Transverse colon (tissue), 4 donors: ENCODE data around the gene BRSK1. TPM values are rescaled to one million over a fixed set of nuclear protein-coding genes. Genes with fewer than 3 reads are reported as not detected.

Experiments used
- DNase-seq: peaks from one replicate; pipeline ENCODE4 v3.0.0-alpha.2; 2019
- H3K27ac ChIP-seq, 4 donors: fragments of 200-600 bp; sonication (generic); 2 replicates each; pipeline ENCODE4 v1.5.1; 2016 to 2018; ENCODE audit warnings: inconsistent platforms in 4 of 4
- H3K27me3 ChIP-seq: fragments of 200-600 bp; sonication (generic); 2 replicates; pipeline ENCODE4 v1.5.1; 2017; ENCODE audit warnings: inconsistent platforms
- H3K36me3 ChIP-seq, 4 donors: fragments of 200-600 bp; sonication (generic); 2 replicates each; pipeline ENCODE4 v1.5.1; 2017 to 2019; ENCODE audit warnings: inconsistent platforms in 4 of 4
- H3K4me1 ChIP-seq, 4 donors: fragments of 200-600 bp; sonication (generic); 2 replicates each; pipeline ENCODE4 v1.5.1; 2017 to 2020; ENCODE audit warnings: inconsistent platforms in 4 of 4
- H3K4me3 ChIP-seq, 4 donors: fragments of 200-600 bp; sonication (generic); 1 replicate in 1 of 4; 2 replicates in 3 of 4; pipeline versions ENCODE4 v1.5.1 to v1.6.1; 2017 to 2019; ENCODE audit warnings: inconsistent platforms in 4 of 4
- H3K9me3 ChIP-seq, 2 donors: fragments of 200-600 bp; sonication (generic); 2 replicates each; pipeline ENCODE4 v1.5.1; 2017 to 2019; ENCODE audit warnings: inconsistent platforms in 2 of 2
- EP300 ChIP-seq: sonication (generic); formaldehyde crosslinking; IDR thresholded peaks from one replicate; pipeline ENCODE4 v1.6.1; 2017; ENCODE audit warnings: antibody characterized with exemption, low read depth
- POLR2A ChIP-seq: fragments of 450-650 bp; IDR thresholded peaks from one replicate; pipeline ENCODE4 v1.6.1; 2016; ENCODE audit warnings: antibody characterized with exemption, mild to moderate bottlenecking, moderate library complexity
- POLR2AphosphoS5 ChIP-seq, 3 donors: sonication (generic); formaldehyde crosslinking; IDR thresholded peaks; one replicate each; pipeline ENCODE4 v1.6.1; 2016; ENCODE audit warnings: antibody characterized with exemption in 3 of 3
- WGBS, 2 donors: methylation state at CpG; one replicate each; pipeline ENCODE4 v1.1.5; 2018; ENCODE audit warnings: low coverage in 1 of 2; 5-methylcytosine and 5-hydroxymethylcytosine counted together
- in situ Hi-C, 4 donors: fragments of 200-750 bp; cut with MboI; loops; one replicate each; pipeline versions ENCODE4 v1.15.0 to v1.15.1; 2017; ENCODE audit warnings: low sequenced_read_pairs in 3 of 4, low pct_ligation_motif_present in 1 of 4, low pct_unique_long_range_greater_than_20kb in 1 of 4
- intact Hi-C: fragments of 100-400 bp; cut with DNase I; formaldehyde crosslinking; loops from one replicate; pipeline ENCODE4 v1.15.1; 2023; ENCODE audit warnings: low total_unique reads
- total RNA-seq, 4 donors: library from RNA; depleted of rRNA; stranded (reverse); fragments of >200 nt; gene quantifications; one replicate each; pipeline ENCODE4 v1.1.0, GENCODE V29; 2016
- TF ChIP-seq, protein P1 (sequence below), 5 experiments: fragments of 200-600 bp in 3 of 5; fragments of 450-650 bp in 2 of 5; sonication (generic) in 3 of 5; IDR thresholded peaks; 1 replicate in 2 of 5; 2 replicates in 3 of 5; pipeline ENCODE4 v1.5.1; 2016 to 2017; ENCODE audit warnings: antibody characterized with exemption in 5 of 5, inconsistent platforms in 3 of 5, mild to moderate bottlenecking in 2 of 5, moderate library complexity in 1 of 5

Gene BRSK1
- total RNA-seq, 4 donors from 2014 or later: 1.4 to 17.6 (median 4.7) TPM

DNA sequence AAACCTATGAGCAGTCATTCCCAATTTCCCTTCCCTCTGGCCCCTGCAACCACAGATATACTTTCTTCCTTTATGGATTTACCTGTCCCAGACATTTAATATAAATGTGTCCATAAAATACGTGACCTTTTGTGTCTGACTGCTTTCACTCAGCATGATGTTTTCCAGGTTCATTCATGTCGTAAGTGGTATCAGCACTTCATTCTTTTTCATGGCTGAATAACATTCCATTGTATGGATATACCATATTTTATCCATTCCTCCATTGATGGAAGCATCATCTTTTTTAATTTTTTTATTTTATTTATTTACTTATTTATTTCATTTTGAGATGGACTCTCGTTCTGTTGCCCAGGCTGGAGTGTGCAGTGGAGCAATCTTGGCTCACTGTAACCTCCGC is 17.0 kb upstream of the BRSK1 start:
- in situ Hi-C loops: no loop called here
- TF ChIP-seq, protein P1, sequence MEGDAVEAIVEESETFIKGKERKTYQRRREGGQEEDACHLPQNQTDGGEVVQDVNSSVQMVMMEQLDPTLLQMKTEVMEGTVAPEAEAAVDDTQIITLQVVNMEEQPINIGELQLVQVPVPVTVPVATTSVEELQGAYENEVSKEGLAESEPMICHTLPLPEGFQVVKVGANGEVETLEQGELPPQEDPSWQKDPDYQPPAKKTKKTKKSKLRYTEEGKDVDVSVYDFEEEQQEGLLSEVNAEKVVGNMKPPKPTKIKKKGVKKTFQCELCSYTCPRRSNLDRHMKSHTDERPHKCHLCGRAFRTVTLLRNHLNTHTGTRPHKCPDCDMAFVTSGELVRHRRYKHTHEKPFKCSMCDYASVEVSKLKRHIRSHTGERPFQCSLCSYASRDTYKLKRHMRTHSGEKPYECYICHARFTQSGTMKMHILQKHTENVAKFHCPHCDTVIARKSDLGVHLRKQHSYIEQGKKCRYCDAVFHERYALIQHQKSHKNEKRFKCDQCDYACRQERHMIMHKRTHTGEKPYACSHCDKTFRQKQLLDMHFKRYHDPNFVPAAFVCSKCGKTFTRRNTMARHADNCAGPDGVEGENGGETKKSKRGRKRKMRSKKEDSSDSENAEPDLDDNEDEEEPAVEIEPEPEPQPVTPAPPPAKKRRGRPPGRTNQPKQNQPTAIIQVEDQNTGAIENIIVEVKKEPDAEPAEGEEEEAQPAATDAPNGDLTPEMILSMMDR (IDR thresholded peaks at IDR 0.05): no peak
- no peak for TF ChIP-seq POLR2AphosphoS5 (IDR thresholded peaks at IDR 0.05)
- TF ChIP-seq EP300: no peak
- TF ChIP-seq POLR2A: no peak
- intact Hi-C loops: no loop called here
- H3K27ac ChIP-seq: no peak overlapping the region
- no peaks in the 10 kb centered on the region for H3K4me1 ChIP-seq
- H3K4me3 ChIP-seq: no peak overlapping the region
- H3K9me3 ChIP-seq: no peaks in the 10 kb centered on the region
- no peak for DNase-seq
- H3K36me3 ChIP-seq: no peaks in the 10 kb centered on the region
- 96 to 98% methylated on average over 4 of the region's 4 CpGs for WGBS, 2 donors
- H3K27me3 ChIP-seq: no peaks in the 10 kb centered on the region

DNA sequence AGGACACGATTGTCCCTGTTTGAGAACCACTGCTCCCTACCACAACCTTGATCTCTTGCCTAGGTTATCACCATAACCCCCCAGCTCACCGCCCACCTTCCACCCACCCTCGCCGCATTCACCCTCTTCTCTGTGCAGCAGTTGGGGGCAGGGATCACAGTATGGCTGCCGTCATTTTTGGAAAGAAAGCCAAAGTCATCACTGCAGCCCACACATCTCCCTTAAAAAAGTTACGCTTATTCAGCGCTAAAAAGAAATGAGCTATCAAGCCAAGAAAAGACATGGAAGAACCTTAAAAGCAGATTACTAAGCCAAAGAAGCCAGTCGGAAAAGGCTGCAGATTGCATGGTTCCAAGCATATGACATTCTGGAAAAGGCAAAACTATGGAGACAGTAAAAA is 14.5 kb upstream of the BRSK1 start:
- intact Hi-C loops: no loop called here
- no peaks in the 10 kb centered on the region for H3K4me1 ChIP-seq
- H3K9me3 ChIP-seq: no peaks in the 10 kb centered on the region
- WGBS, 2 donors: 96 to 97% methylated on average over 8 of the region's 8 CpGs
- H3K4me3 ChIP-seq: no peak overlapping the region
- no peaks in the 10 kb centered on the region for H3K27me3 ChIP-seq
- H3K36me3 ChIP-seq: peaks cover 0 to 14% (median 2%) of the 10 kb centered on the region in 4 donors
- H3K27ac ChIP-seq: no peak overlapping the region
- no peak for DNase-seq
- in situ Hi-C loops: no loop called here
- TF ChIP-seq POLR2A (no peak), POLR2AphosphoS5 (IDR thresholded peaks at IDR 0.05) (no peak)
- TF ChIP-seq, protein P1 (IDR thresholded peaks at IDR 0.05): no peak

DNA sequence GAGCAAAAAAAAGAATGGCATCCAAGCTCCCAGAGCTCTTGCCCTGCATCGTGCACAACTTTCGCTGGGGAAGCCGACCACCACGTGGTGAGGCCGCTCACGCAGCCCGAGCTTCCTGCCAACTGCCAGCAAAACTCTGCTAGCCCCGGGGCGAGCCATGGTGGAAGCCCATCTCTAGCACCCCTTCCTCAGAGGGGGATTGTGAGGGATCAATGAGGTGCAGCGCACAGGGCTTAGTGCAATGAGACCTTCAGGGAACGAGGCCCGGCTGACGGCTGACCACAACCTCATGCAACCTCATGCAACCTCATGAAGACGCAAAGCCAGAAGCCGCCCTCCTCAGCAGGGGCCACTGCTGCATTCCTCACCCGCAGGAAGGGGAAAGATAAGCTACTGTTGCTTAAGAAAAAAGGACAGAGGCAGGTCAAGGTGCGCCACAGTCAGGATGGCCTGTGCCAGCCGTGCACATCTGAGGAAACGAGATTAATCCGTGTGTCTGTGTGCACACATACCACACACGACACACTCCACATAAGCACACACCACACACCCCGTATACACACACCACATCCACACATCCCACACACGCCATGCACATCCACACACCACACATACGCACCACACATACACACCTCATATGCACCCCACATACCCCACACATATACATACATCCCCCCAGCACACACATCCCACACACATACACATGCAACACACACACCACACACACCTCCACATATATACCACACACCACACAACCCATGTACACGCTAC is 13.4 kb upstream of the BRSK1 start:
- H3K9me3 ChIP-seq: no peaks in the 10 kb centered on the region
- H3K4me1 ChIP-seq: no peaks in the 10 kb centered on the region
- no peak for DNase-seq
- in situ Hi-C loops (no loop called here), intact Hi-C loops (loop anchor here (5.0 kb wide), 1 partner anchor 1148 kb away; no protein-coding TSS in a partner anchor)
- peaks cover 0 to 14% (median 2%) of the 10 kb centered on the region in 4 donors for H3K36me3 ChIP-seq
- no peak overlapping the region for H3K4me3 ChIP-seq
- TF ChIP-seq EP300: no peak
- no peaks in the 10 kb centered on the region for H3K27me3 ChIP-seq
- 93 to 94% methylated on average over 3 to 25 of the region's 25 CpGs for WGBS, 2 donors
- H3K27ac ChIP-seq: no peak overlapping the region

DNA sequence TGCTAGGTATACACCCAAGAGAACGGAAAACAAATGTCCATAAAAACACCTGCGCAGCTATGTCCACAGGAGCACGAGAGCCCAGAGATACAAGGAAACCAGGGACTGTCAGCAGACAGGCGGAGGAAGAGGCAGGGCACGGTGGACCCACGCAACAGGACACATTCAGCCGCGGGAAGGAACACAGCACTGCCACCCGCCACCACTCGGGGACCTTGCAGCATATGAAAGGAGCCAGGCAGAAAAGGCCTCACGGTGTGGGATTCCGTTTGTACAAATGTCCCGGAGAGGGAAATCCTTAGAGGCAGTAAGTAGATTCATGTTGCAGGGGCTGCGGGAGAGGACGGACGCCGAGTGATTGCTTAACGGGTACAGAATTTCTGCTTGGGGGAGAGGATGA is 11.7 kb upstream of the BRSK1 start:
- peaks cover 0 to 7% (median 0%) of the 10 kb centered on the region in 4 donors for H3K4me1 ChIP-seq
- in situ Hi-C loops (no loop called here), intact Hi-C loops (loop anchor here (5.0 kb wide), 1 partner anchor 1150 kb away; no protein-coding TSS in a partner anchor)
- no peak overlapping the region for H3K4me3 ChIP-seq
- peaks cover 0 to 14% (median 2%) of the 10 kb centered on the region in 4 donors for H3K36me3 ChIP-seq
- no peak overlapping the region for H3K27ac ChIP-seq
- H3K27me3 ChIP-seq: no peaks in the 10 kb centered on the region
- TF ChIP-seq, protein P1 (IDR thresholded peaks at IDR 0.05): no peak
- TF ChIP-seq POLR2A (no peak), POLR2AphosphoS5 (IDR thresholded peaks at IDR 0.05) (no peak), EP300 (no peak)
- no peak for DNase-seq
- WGBS, 2 donors: 94 to 100% methylated on average over 1 to 18 of the region's 18 CpGs
- no peaks in the 10 kb centered on the region for H3K9me3 ChIP-seq
